A673 (cell line): Measurements from ENCODE around the gene SHLD1. TPM values are rescaled to one million over a fixed set of nuclear protein-coding genes. Genes with fewer than 3 reads are reported as not detected.

Source experiments
- BruUV-seq: library from RNA; stranded (reverse); fragments of 400-500 nt; replicated peaks from 2 replicates; lab custom pipeline; 2021; lab: Mats Ljungman, UMichigan
- CTCF ChIA-PET: fragments of 300-600 bp; sonication (Branson Sonifier 250); formaldehyde crosslinking; loops from one replicate; lab custom pipeline; 2022; ENCODE audit warnings: antibody characterized with exemption; lab: Charles Lee
- POLR2A ChIA-PET: fragments of 300-600 bp; sonication (Branson Sonifier 250); formaldehyde crosslinking; loops from one replicate; lab custom pipeline; 2022; ENCODE audit warnings: antibody characterized with exemption; ENCODE audit not compliant: low non-redundant PET; lab: Charles Lee
- DNase-seq: peaks from one replicate; pipeline ENCODE4 v3.0.0-alpha.2; 2015; ENCODE audit warnings: low spot score
- H3K27ac ChIP-seq: fragments of 200-600 bp; sonication (generic); 2 replicates; pipeline ENCODE4 v1.5.1; 2016; ENCODE audit warnings: mixed run types, low read depth, mild to moderate bottlenecking, mixed read lengths, antibody characterized with exemption, low read length; ENCODE audit not compliant: poor library complexity, severe bottlenecking
- H3K27me3 ChIP-seq: fragments of 200-600 bp; sonication (generic); replicated peaks from 2 replicates; pipeline ENCODE4 v1.6.1; 2017; ENCODE audit warnings: mixed run types, low read depth, mild to moderate bottlenecking, mixed read lengths, antibody characterized with exemption, low read length; ENCODE audit not compliant: insufficient read depth, poor library complexity
- H3K36me3 ChIP-seq: fragments of 200-600 bp; sonication (generic); 2 replicates; pipeline ENCODE4 v1.6.1; 2016; ENCODE audit warnings: mixed run types, mild to moderate bottlenecking, mixed read lengths, antibody characterized with exemption, low read length; ENCODE audit not compliant: insufficient read depth, poor library complexity, severe bottlenecking
- H3K4me1 ChIP-seq: fragments of 200-600 bp; sonication (generic); 2 replicates; pipeline ENCODE4 v1.6.1; 2017; ENCODE audit warnings: mixed run types, mild to moderate bottlenecking, mixed read lengths, antibody characterized with exemption, low read length; ENCODE audit not compliant: insufficient read depth, poor library complexity, severe bottlenecking
- H3K4me3 ChIP-seq: fragments of 200-600 bp; sonication (generic); 2 replicates; pipeline ENCODE4 v1.5.1; 2016; ENCODE audit warnings: low read depth, mixed run types, mild to moderate bottlenecking, mixed read lengths, low read length; ENCODE audit not compliant: poor library complexity, severe bottlenecking
- H3K9me3 ChIP-seq: fragments of 200-600 bp; sonication (generic); 2 replicates; pipeline ENCODE4 v1.6.1; 2016; ENCODE audit warnings: mixed run types, low read depth, mild to moderate bottlenecking, mixed read lengths, antibody characterized with exemption, low read length; ENCODE audit not compliant: poor library complexity, severe bottlenecking
- EZH2 ChIP-seq: fragments of 200-600 bp; sonication (generic); IDR thresholded peaks from 2 replicates; pipeline ENCODE4 v1.6.1; 2017; ENCODE audit warnings: borderline replicate concordance, low read depth, mild to moderate bottlenecking, mixed read lengths, antibody characterized with exemption, low read length; ENCODE audit not compliant: poor library complexity, severe bottlenecking
- intact Hi-C: fragments of 100-400 bp; cut with micrococcal nuclease; formaldehyde crosslinking; loops from one replicate; pipeline ENCODE4 v1.10.0; 2022; ENCODE audit not compliant: unreplicated experiment
- total RNA-seq: library from RNA; stranded (reverse); gene quantifications from 2 replicates; pipeline ENCODE4 v1.2.3, GENCODE V29; 2021
- TF ChIP-seq, protein P1 (sequence below): fragments of 300-800, 200-600 bp; sonication (generic); conservative IDR thresholded peaks from 2 replicates; pipeline ENCODE4 v1.5.1; 2017; ENCODE audit warnings: low read depth, mild to moderate bottlenecking, antibody characterized with exemption, low read length, moderate library complexity, mixed read lengths

The SHLD1 gene
- total RNA-seq, 1 experiment from 2014 or later, result 5.8 TPM

DNA sequence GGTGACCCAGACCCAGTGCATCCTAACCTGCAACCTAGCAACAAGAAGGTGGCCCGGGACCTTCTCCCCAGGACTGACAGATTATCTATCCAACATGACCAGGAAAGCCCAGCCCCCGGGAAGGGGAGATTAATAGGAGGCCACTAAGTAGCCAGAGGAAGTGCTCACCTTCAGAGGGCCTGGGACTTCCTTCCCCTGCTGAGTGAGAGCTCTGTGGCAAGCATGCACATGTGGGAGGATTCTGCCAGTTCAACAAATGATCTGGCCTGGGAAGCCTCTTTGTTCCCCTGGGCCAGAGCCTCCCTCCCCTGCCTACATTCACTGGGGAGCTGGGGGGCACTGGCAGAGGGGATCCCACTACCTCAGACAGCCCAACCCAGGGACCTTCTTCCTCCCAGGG lies 39.6 kb downstream of the SHLD1 start:
- no TSS peak for BruUV-seq
- Histone ChIP-seq H3K4me1 (peaks cover 7% of the 10 kb centered on the region), H3K27ac (no peak overlapping the region), H3K9me3 (no peaks in the 10 kb centered on the region), H3K4me3 (no peak overlapping the region), H3K27me3 (no peaks in the 10 kb centered on the region), H3K36me3 (no peaks in the 10 kb centered on the region)
- POLR2A ChIA-PET, result no interaction called here
- TF ChIP-seq, protein P1, sequence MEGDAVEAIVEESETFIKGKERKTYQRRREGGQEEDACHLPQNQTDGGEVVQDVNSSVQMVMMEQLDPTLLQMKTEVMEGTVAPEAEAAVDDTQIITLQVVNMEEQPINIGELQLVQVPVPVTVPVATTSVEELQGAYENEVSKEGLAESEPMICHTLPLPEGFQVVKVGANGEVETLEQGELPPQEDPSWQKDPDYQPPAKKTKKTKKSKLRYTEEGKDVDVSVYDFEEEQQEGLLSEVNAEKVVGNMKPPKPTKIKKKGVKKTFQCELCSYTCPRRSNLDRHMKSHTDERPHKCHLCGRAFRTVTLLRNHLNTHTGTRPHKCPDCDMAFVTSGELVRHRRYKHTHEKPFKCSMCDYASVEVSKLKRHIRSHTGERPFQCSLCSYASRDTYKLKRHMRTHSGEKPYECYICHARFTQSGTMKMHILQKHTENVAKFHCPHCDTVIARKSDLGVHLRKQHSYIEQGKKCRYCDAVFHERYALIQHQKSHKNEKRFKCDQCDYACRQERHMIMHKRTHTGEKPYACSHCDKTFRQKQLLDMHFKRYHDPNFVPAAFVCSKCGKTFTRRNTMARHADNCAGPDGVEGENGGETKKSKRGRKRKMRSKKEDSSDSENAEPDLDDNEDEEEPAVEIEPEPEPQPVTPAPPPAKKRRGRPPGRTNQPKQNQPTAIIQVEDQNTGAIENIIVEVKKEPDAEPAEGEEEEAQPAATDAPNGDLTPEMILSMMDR, result no peak
- no peak for TF ChIP-seq EZH2
- DNase-seq, result no peak
- CTCF ChIA-PET, result no interaction called here
- intact Hi-C loops, result loop anchor here (10.0 kb wide), 1 partner anchor 285 kb away; no protein-coding TSS in a partner anchor

- CTCF ChIA-PET, result no interaction called here
- intact Hi-C loops, result loop anchor here (10.0 kb wide), 1 partner anchor 281 kb away; no protein-coding TSS in a partner anchor
- no TSS peak for BruUV-seq
- H3K4me1 ChIP-seq, result no peaks in the 10 kb centered on the region
- no peaks in the 10 kb centered on the region for H3K27me3 ChIP-seq
- no peaks in the 10 kb centered on the region for H3K36me3 ChIP-seq
- H3K27ac ChIP-seq, result no peak overlapping the region
- no peak for TF ChIP-seq EZH2
- TF ChIP-seq, protein P1, result no peak
- H3K9me3 ChIP-seq, result no peaks in the 10 kb centered on the region
- no peak overlapping the region for H3K4me3 ChIP-seq
- POLR2A ChIA-PET, result no interaction called here
- DNase-seq, result no peak
Observed at GRCh38 chr20:5793916-5794315, 43.7 kb downstream of the SHLD1 start.

DNA sequence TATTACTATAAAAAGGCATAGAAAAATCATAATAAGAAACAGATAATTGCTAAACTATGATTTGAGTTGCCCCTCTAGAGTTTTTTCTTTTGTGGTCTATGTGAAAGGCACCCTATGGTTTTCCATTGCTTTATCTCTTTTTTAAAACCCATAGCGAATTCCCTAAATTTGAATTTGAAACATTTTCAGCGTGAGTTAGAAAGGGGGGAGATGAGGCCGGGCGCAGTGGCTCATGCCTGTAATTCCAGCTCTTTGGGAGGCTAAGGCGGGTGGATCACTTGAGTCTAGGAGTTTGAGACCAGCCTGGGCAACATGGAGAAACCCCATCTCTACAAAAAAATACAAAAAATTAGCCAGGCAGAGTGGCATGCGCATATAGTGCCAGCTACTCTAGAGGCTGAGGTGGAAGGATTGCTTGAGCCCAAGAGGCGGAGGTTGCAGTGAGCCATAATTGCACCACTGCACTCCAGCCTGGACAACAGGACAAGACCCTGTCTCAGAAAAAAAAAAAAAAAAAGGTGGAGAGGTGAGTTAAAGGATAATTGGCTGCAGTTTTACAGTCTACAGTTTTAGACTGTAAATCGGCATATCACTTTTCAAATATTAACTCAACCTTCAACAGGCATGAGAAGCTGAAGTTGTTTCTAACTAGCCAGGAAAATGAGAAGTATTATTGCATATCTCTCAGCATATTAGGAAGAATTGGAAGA lies 46.3 kb downstream of the SHLD1 start:
- DNase-seq, result no peak
- TF ChIP-seq, protein P1, result no peak
- TF ChIP-seq EZH2, result no peak
- intact Hi-C loops, result loop anchor here (10.0 kb wide), 1 partner anchor 278 kb away; no protein-coding TSS in a partner anchor
- H3K4me3 ChIP-seq, result no peak overlapping the region
- H3K4me1 ChIP-seq, result no peaks in the 10 kb centered on the region
- no TSS peak for BruUV-seq
- no peaks in the 10 kb centered on the region for H3K27me3 ChIP-seq
- no peak overlapping the region for H3K27ac ChIP-seq
- H3K36me3 ChIP-seq, result no peaks in the 10 kb centered on the region
- ChIA-PET CTCF (interaction anchor here (0.6 to 1.5 kb wide), 2 partner anchors 267 kb away, joined by 3 to 4 read pairs; no protein-coding TSS in a partner anchor), POLR2A (interaction anchor here (0.5 kb wide), 1 partner anchor 159 kb away, joined by 3 read pairs; no protein-coding TSS in a partner anchor)
- H3K9me3 ChIP-seq, result no peaks in the 10 kb centered on the region
